ENCODE measurements around the gene OPRL1. TPM values are rescaled to one million over a fixed set of nuclear protein-coding genes. Genes with fewer than 3 reads are reported as not detected.

OPRL1 gene
- total RNA-seq, 1 experiment from 2014 or later, result 0.59 TPM

- Mint-ChIP-seq H3K27me3 (ENCODE audit: insufficient read depth, unreplicated experiment) (peaks cover 23% of the 10 kb centered on the region), H3K4me3 (ENCODE audit: unreplicated experiment) (peak overlapping the region; percentile 77), H3K9me3 (ENCODE audit: unreplicated experiment) (no peaks in the 10 kb centered on the region), H3K4me1 (ENCODE audit: low read depth, unreplicated experiment) (no peaks in the 10 kb centered on the region), H3K27ac (ENCODE audit: unreplicated experiment) (no peak overlapping the region), H3K36me3 (ENCODE audit: insufficient read depth, unreplicated experiment) (no peaks in the 10 kb centered on the region)
- Histone ChIP-seq H3K4me1 (peaks cover 3% of the 10 kb centered on the region; the same call in 1 of the 2 replicates), H3K9me3 (no peaks in the 10 kb centered on the region; the same call in 1 of the 2 replicates), H3K27me3 (replicated peaks; ENCODE audit: control insufficient read depth, insufficient read depth, low read length) (peaks cover 4% of the 10 kb centered on the region; the same call in 1 of the 2 replicates), H3K36me3 (ENCODE audit: control insufficient read depth, insufficient read depth, low read length) (no peaks in the 10 kb centered on the region), H3K4me3 (ENCODE audit: low read depth, low read length) (peak overlapping the region; percentile 52)
- no peak for TF ChIP-seq CTCF (IDR thresholded peaks at IDR 0.05; ENCODE audit: insufficient read depth in 1 of 2, low read depth in 1 of 2, low read length in 1 of 2, severe bottlenecking in 1 of 2, unreplicated experiment in 1 of 2)
- POLR2A ChIA-PET, result interaction anchor here (0.6 to 0.7 kb wide), 3 partner anchors 23 to 222 kb away, joined by 4 read pairs; partner anchors contain the start of gene OPRL1
- BruUV-seq (replicated peaks), result no TSS peak
- intact Hi-C loops (cut with micrococcal nuclease; ENCODE audit: unreplicated experiment), result loop anchor here (1.0 kb wide), 1 partner anchor 18 kb away; no protein-coding TSS in a partner anchor
- DNase-seq, result peak; percentile 63 to 71
- CTCF ChIA-PET, result interaction anchor here (0.6 to 2.5 kb wide), 34 partner anchors 8 to 1881 kb away, joined by 3 to 17 read pairs (median 4); partner anchors contain the start of genes LKAAEAR1, OPRL1, PRPF6 and RGS19
These were observed 22.9 kb downstream of the OPRL1 start for GRCh38 chr20:64102647-64103354.

GRCh38 chr20:64103871-64104666 lies 24.2 kb downstream of the OPRL1 start:
- BruUV-seq (replicated peaks), result no TSS peak
- POLR2A ChIA-PET, result no interaction called here
- Mint-ChIP-seq H3K36me3 (ENCODE audit: insufficient read depth, unreplicated experiment) (no peaks in the 10 kb centered on the region), H3K9me3 (ENCODE audit: unreplicated experiment) (no peaks in the 10 kb centered on the region), H3K27me3 (ENCODE audit: insufficient read depth, unreplicated experiment) (peaks cover 23% of the 10 kb centered on the region), H3K4me3 (ENCODE audit: unreplicated experiment) (no peak overlapping the region), H3K4me1 (ENCODE audit: low read depth, unreplicated experiment) (no peaks in the 10 kb centered on the region), H3K27ac (ENCODE audit: unreplicated experiment) (no peak overlapping the region)
- no peaks in the 10 kb centered on the region; the same call in 1 of the 2 replicates for H3K9me3 ChIP-seq
- CTCF ChIA-PET, result no interaction called here
- no peak for TF ChIP-seq CTCF (IDR thresholded peaks at IDR 0.05; ENCODE audit: insufficient read depth in 1 of 2, low read depth in 1 of 2, low read length in 1 of 2, severe bottlenecking in 1 of 2, unreplicated experiment in 1 of 2)
- no peaks in the 10 kb centered on the region for H3K36me3 ChIP-seq (ENCODE audit: control insufficient read depth, insufficient read depth, low read length)
- no peak overlapping the region for H3K4me3 ChIP-seq (ENCODE audit: low read depth, low read length)
- intact Hi-C loops (cut with micrococcal nuclease; ENCODE audit: unreplicated experiment), result no loop called here
- DNase-seq, result peak in 1 of 2 experiments; percentile 47
- peaks cover 4% of the 10 kb centered on the region; the same call in 1 of the 2 replicates for H3K27me3 ChIP-seq (replicated peaks; ENCODE audit: control insufficient read depth, insufficient read depth, low read length)
- peaks cover 3% of the 10 kb centered on the region; the same call in 1 of the 2 replicates for H3K4me1 ChIP-seq

All from Caco-2 (cell line).